ENCODE measurements around the gene CAV1.

CAV1 gene

GRCh38 chr7:116560021-116560970, 35.5 kb downstream of the CAV1 start:
- DNase-seq: no peak

DNA sequence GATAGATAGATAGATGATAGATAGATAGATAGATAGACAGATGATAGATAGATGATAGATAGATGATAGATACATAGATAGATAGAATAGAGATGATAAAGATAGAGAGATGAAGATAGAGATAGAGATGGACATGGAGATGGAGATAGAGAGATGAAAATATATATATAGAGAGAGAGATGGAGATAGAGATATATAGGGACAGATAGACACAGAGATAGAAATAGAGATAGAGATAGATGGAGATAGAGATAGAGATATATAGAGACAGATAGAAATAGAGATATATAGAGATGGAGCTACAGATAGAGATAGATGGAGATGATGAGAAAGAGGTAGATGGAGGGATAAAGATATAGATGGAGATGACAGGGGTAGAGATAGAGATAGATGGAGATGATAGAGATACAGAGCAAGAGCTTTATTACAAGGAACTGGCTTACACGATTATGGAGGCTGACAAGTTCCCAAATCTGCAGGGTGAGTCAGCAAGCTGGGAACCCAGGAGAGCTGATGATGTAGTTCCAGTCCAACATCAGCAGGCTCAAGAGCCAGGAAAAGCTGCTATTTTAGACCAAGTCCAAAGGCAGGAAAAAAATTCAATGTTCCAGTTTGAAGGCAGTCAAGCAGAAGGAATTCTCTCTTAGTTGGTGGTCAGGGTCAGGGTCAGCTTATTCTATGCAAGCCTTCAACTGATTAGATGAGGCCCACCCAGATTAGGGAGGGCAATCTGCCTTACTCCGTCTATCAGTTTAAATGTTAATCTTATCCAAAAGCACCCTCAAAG, 37.1 kb downstream of the CAV1 start:
- DNase-seq: no peak

GRCh38 chr7:116562529-116563121, 37.8 kb downstream of the CAV1 start:
- no peak for DNase-seq

DNA sequence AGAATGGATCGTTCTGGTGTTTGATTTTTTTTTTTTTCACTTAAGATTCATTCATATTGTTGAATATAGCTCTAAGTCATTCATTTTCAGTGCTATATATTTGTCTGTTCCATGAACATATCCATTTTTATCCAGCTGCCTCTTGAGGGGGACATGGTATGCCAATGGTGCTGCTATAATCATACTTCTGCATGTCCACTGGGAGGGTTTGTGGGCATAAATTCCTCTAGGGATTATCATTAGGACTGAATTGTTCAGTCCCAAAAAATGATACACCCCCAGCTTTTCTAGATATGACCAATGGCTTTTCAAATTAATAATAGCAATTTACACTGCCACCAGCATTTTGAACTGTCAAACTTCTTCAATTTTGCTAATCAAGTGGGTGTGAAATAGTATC, 41.1 kb downstream of the CAV1 start:
- DNase-seq: no peak

- no peak for DNase-seq
Observed at GRCh38 chr7:116566666-116567065, 41.8 kb downstream of the CAV1 start.

DNA sequence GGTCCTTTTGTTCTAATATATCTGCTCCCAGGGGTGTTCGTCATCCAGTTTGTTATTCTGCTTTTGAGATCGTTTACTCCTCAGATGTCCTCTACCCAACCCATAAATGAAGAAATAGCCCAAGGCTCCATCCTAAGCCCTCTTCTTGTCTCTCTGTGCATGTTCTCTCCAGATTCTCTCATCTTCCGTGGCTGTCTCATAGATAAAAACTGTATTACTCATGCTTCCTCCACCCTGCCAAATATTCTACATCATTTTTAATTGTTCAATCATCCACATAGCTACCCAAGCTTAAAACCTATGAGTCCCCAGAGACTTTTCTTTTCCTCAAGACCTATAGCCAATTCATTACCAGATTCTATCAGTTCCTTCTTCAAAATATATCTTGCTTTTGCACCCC, 44.9 kb downstream of the CAV1 start:
- no peak for DNase-seq

- no peak for DNase-seq
Observed at GRCh38 chr7:116570306-116570705, 45.5 kb downstream of the CAV1 start.

- DNase-seq: no peak
Observed at GRCh38 chr7:116571037-116571436, 46.2 kb downstream of the CAV1 start.

DNA sequence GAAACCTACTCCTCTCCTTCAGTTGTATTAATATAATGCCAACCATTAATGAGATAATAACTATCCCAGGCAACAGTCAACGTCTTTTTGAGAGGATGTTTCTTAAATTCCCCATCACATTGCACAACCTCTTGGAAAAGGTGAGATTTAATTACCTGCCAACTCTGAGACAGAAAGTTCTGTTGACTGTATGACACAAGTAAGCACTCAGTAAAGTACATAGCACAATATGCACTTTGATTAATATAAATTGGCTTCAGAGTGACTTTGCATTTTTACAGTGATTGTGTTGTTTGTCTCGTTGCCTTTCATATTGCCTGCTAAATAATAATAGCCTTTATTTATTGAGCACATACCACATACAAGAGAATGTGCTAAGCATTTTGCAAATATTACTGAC, 46.7 kb downstream of the CAV1 start:
- no peak for DNase-seq

DNA sequence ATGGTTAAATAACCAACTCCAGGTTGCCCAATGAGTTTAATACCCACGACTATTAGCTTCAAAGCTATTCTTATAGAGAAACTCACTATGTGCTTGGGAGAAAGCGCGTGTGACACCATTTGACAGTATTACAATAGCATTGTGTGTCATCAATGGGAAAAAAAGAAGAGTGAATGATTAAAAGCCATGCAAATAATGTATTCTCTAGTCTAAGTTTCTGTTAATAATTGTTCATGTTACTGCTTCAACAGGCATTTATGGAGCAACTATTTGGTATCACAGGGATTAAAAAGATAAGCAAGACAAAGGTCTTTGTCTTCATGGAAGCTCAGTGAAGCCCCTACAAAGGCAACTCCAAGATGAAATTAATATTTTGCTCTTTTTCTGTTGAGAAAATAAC, 47.2 kb downstream of the CAV1 start:
- DNase-seq: no peak

GRCh38 chr7:116573541-116573940, 48.7 kb downstream of the CAV1 start:
- no peak for DNase-seq

GRCh38 chr7:116574025-116574822, 49.4 kb downstream of the CAV1 start:
- no peak for DNase-seq

DNA sequence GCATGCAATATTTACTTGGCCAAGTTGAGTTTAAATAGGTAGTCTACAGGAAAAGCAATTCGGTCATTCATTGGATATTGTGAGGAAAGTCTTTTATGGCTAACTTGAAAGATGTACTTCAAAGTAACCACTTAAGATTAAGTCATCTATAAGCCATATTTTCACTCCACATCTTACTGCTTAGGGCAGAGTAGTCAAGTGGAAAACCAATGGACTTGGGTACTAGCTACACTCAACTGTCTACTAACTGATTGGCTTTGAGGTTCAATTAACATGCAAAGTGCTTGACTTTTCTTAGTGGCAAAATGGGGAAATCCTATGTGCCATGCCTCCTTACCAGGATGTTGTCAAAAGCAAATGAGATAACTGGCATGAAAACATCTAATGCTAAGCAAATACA, 51.0 kb downstream of the CAV1 start:
- DNase-seq: no peak

DNA sequence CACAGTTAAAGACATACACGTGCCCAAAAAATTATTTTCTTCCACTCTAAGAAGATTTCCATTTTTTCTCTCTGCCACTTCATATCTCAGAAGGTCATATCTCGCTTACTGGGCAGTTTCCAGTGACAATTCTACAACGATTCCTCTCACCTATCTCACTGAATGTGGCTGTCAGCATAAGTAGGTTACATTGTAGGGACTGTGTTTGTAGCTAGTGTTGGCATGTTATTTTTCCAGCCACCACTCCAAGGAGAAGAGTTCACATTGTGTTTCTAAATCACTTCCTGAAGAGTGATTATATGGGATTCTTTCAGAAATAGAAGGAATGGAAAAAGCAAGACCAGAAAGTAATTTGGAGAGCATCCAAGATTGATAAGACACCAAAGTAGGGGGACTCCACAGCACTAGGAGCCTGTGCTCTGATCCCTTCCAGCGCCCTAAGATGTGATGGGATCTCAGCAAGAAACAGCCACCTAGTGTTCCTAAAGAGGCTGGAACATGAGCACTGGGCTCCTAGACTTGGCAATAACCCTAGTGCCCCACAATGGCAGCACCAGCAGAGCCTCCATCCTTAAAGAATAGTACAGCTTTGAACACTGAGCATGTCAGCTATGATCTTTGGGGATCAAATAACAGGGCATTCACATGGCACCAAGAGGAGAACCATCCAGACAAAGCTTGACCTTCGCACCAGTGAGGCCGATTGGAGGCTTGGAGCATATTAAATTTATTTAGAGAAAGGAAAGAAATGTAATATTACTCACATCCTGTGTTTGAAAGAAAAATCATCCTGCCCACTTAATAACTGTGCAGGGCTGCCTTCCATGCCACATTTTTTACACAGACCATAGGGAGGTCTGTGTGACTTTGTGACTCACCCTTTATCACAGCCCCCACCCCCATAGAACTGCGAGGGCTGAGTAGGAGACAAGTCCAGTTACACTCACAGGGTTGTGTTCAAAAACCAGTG, 51.8 kb downstream of the CAV1 start:
- DNase-seq: no peak

GRCh38 chr7:116577320-116577871, 52.6 kb downstream of the CAV1 start:
- no peak for DNase-seq

DNA sequence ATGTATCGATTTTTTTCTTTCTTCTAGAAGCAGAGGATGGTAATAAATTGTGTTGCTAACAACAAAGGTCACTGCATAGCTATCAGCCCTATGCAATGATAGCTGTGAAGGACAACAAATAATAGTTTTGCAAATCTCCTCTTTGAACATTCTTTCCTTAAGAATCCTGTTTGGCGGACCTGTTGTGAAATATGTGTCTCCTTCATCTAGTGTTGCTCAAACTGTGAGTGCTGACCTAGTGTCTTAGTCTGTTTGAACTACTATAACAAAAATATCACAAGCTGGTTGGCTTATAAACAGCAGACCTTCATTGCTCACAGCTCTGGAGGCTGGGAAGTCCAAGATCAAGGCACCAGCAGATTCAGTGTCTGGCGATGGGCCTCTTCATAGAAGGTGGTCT, 53.7 kb downstream of the CAV1 start:
- DNase-seq: no peak

DNA sequence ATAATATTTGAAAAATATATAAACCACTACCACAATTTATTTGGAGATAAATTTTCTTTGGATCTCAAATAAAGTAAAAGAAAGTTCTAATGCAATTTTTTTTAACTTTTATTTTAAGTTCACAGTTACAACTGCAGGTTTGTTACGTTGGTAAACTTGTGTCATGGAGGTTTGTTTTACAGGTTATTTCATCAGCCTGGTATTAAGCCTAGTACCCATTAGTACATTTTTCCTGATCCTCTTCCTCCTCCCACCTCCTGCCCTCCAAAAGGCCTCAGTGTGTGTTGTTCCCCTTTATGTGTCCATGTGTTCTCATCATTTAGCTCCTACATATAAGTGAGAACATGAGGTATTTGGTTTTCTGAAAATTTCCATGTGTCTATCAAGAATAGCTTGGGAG, 54.5 kb downstream of the CAV1 start:
- no peak for DNase-seq

GRCh38 chr7:116579835-116580234, 55.0 kb downstream of the CAV1 start:
- DNase-seq: no peak

DNA sequence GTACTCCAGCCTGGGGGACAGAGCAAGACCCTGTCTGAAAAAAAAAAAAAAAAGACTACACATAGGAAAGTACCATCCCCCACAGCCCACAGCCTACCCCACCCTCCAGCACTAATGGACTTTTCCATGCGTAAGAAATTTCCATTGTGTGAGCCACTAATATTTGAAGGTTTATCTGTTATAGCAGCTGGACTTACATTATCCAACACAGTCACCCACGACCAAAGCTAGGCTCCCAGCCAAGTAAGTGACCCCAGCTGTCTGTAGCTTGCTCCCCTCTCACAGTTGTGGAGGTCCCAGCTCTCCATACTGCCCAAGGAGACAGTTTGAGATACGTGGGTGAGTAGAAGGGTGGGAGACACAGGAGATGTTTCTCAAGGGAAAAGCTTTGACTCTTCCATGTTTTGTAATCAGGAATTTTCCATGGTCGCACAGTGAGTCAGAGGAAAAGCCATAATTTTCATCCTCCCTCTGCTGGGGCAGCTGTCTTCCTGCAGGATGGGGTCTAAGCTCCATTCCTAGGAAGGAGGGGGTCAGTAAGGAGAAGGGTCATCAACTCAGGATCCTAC, 57.4 kb downstream of the CAV1 start:
- DNase-seq: no peak

DNA sequence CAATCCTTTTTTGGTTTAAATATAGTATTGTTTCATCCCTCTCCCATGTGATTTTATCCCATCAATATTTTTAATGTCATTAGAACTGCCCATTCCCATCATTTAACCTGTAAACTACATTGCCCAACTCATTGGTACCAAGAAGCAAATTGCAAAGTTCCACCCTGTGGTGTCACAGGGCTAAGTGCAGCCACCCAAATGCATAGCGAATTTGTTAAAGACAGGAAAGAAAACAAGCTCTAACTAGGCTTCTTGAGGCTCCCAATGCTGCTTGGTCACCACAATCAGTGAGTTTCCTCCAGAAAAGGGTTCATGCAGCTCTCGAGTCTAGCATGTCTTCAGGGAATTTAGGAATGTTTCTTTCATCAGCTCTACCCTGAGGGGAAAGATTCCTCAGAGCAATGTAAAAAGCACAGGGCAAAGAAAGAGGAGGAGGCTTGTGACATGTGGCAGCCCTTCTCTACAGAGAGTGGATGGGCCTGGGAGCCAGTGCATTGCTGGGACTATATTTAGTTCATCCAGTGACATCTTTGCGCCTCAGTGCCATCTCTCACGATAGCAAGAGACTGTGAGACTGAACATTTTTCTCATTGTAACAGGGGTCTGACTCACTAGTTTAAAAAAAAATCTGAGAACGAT, 58.1 kb downstream of the CAV1 start:
- DNase-seq: no peak

Measured in NCI-H1417 treated with DMSO at 0.1 percent for 48 hours (cell line).